WERI-Rb-1 (cell line): ENCODE measurements around the gene PLCG2.

Experiments used
- DNase-seq: peaks from one replicate; pipeline ENCODE4 v3.0.0-alpha.2; 2020
- H3K27ac ChIP-seq: fragments of 250-450 bp; sonication (Bioruptor Pico); 2 replicates; pipeline ENCODE4 v1.5.1; 2020; ENCODE audit warnings: mild to moderate bottlenecking, moderate library complexity
- H3K27me3 ChIP-seq: fragments of 250-450 bp; sonication (Bioruptor Pico); 2 replicates; pipeline ENCODE4 v1.5.1; 2021; ENCODE audit warnings: mild to moderate bottlenecking, low read depth, moderate library complexity; ENCODE audit not compliant: insufficient read depth, severe bottlenecking
- H3K36me3 ChIP-seq: fragments of 250-450 bp; sonication (Bioruptor Pico); 2 replicates; pipeline ENCODE4 v1.5.1; 2020; ENCODE audit warnings: mild to moderate bottlenecking, moderate library complexity
- H3K4me3 ChIP-seq: 2 replicates; pipeline ENCODE4 v1.5.1; 2011; ENCODE audit warnings: low read depth, mild to moderate bottlenecking, control low read depth, low read length
- H3K9me3 ChIP-seq: fragments of 250-450 bp; sonication (Bioruptor Pico); 2 replicates; pipeline ENCODE4 v1.5.1; 2021; ENCODE audit warnings: mild to moderate bottlenecking, moderate library complexity; ENCODE audit not compliant: severe bottlenecking
- TF ChIP-seq, protein P1 (sequence below): IDR thresholded peaks from 2 replicates; pipeline ENCODE4 v1.5.1; 2011; ENCODE audit warnings: low read depth, mild to moderate bottlenecking, control low read depth, inconsistent platforms, low read length

Gene PLCG2

DNA sequence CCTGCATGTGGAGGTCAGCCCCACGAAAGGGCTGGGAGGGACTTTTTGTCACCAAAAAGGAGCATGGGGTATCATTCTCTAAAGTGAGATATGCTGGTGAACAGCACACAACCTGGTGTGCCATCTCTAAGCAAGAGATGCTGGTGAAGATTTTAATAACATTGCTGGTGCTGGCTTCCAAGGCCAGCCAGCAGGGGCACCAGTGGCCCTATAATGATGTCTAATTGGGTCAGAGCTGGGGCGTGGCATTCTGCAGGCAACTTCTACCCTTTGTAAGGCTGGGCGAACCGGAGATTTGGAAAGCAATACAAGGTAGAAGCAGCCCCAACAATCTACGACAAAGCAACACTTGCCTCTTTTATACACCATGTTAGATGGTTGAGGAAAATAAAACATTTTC lies 215.4 kb downstream of the PLCG2 start:
- Histone ChIP-seq H3K36me3 (no peaks in the 10 kb centered on the region), H3K27me3 (no peaks in the 10 kb centered on the region), H3K9me3 (no peaks in the 10 kb centered on the region), H3K4me3 (no peak overlapping the region), H3K27ac (no peak overlapping the region)
- TF ChIP-seq, protein P1, sequence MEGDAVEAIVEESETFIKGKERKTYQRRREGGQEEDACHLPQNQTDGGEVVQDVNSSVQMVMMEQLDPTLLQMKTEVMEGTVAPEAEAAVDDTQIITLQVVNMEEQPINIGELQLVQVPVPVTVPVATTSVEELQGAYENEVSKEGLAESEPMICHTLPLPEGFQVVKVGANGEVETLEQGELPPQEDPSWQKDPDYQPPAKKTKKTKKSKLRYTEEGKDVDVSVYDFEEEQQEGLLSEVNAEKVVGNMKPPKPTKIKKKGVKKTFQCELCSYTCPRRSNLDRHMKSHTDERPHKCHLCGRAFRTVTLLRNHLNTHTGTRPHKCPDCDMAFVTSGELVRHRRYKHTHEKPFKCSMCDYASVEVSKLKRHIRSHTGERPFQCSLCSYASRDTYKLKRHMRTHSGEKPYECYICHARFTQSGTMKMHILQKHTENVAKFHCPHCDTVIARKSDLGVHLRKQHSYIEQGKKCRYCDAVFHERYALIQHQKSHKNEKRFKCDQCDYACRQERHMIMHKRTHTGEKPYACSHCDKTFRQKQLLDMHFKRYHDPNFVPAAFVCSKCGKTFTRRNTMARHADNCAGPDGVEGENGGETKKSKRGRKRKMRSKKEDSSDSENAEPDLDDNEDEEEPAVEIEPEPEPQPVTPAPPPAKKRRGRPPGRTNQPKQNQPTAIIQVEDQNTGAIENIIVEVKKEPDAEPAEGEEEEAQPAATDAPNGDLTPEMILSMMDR: 0 out of 2 replicates have a peak, but pooled peaks have one; percentile 13
- DNase-seq: no peak

DNA sequence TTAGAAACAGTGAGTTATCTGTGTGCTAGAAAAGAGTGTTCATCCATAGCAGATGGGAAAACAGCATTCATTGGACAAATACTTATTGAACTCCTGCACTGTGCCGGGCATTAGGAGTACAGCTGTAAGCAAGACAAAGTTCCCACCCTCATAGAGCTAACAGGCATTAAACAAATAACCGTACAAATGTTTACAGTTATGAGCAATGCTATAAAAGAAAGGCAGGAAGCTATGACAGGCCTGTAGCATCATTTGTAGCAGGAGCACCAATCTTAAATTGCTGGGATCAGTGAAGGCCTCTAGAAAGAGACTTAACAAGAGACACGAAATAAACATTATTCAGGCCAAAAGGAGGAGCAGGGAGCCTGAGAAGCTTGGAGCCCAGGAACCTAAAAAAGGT lies 216.6 kb downstream of the PLCG2 start:
- Histone ChIP-seq H3K36me3 (no peaks in the 10 kb centered on the region), H3K27ac (no peak overlapping the region), H3K4me3 (no peak overlapping the region), H3K9me3 (no peaks in the 10 kb centered on the region), H3K27me3 (no peaks in the 10 kb centered on the region)
- TF ChIP-seq, protein P1: no peak
- no peak for DNase-seq

DNA sequence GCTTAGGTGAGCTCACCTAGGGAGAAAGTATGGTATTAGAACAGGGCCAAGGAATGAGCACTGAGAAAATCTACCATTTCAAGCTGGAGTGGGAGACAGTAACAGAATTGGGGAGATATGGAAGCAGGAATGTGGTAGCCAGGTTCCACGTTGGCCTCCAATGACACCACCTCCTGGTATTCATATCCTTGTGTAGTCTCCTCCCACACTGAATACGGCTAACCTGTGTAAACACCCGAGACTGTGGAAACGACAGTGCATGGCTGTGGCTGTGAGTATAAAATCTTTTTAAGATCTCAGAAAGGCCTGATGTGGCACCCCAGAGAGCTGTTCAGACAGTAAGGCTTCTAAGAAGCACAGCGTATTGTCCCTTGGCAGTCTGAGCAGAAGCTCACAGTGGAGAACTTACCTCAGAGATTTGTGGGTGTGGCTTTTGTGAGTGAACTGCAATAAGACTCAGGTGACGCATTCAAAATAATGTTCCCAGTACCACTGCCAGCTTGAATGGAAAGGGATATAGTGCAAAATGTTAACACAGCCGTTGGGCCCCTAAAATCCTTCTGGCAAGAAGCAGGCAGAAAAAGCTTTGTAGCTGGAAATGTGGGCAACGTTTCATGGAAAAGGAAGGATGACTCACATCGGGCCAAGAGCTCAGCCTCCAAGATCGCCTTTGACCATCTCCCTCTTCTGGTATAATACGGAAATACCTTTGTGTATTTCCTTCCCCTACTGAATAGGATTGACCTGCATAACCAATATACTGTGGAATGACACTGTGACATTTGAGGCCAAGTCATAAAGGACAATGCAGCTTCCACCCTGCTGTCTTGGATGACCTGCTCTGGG lies 217.8 kb downstream of the PLCG2 start:
- no peaks in the 10 kb centered on the region for H3K36me3 ChIP-seq
- TF ChIP-seq, protein P1: peak; percentile 20; the same call in 1 of the 2 replicates
- H3K9me3 ChIP-seq: no peaks in the 10 kb centered on the region
- no peaks in the 10 kb centered on the region for H3K27me3 ChIP-seq
- H3K4me3 ChIP-seq: no peak overlapping the region
- no peak for DNase-seq
- no peak overlapping the region for H3K27ac ChIP-seq

DNA sequence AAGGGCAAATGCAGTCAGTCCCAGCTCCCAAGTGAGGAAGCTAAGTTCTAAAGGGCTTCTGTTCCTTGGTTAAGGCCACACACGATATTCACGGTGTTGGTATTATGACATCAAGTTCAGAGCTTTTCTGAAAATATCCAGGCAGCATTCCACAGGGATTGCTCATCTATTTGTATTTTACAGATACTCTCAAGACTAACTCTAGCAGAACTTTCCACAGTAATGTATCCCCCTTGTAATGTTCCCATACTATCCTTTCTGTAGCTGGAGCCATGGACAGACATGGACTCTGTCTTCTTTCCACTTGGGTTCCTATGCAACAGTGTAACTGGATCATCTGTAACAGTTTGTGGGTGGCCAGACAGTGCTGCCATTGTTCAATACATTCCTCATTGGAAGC lies 218.6 kb downstream of the PLCG2 start:
- no peaks in the 10 kb centered on the region for H3K9me3 ChIP-seq
- H3K27me3 ChIP-seq: no peaks in the 10 kb centered on the region
- H3K36me3 ChIP-seq: no peaks in the 10 kb centered on the region
- TF ChIP-seq, protein P1: no peak
- H3K4me3 ChIP-seq: no peak overlapping the region
- DNase-seq: no peak
- H3K27ac ChIP-seq: no peak overlapping the region

DNA sequence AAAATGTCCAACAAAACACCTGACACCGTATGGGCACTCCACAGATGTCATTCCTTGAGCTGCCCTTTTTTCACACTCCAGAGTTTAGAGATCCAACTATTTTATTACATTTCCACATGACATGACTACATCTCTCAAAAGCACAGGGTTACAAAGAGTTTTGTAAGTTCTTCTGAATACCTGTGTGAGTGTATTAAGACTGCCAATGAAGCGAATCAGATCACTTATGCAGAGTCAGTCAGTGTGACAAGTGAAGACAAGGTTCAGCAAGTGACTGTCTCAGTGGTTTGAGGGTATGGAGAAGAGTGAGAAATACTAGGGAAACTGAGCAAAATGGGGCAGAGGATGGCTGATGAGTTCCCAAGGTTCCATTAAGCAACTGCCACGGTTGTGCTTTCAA lies 223.7 kb downstream of the PLCG2 start:
- H3K9me3 ChIP-seq: no peaks in the 10 kb centered on the region
- no peaks in the 10 kb centered on the region for H3K36me3 ChIP-seq
- H3K4me3 ChIP-seq: no peak overlapping the region
- no peak overlapping the region for H3K27ac ChIP-seq
- TF ChIP-seq, protein P1: no peak
- H3K27me3 ChIP-seq: no peaks in the 10 kb centered on the region
- DNase-seq: no peak
